Measurements from ENCODE around the gene BZW2. TPM values are rescaled to one million over a fixed set of nuclear protein-coding genes. Genes with fewer than 3 reads are reported as not detected.

Gene BZW2
- total and polyA plus RNA-seq, 2 experiments from 2014 or later, result 72.1 to 96.7 TPM

DNA sequence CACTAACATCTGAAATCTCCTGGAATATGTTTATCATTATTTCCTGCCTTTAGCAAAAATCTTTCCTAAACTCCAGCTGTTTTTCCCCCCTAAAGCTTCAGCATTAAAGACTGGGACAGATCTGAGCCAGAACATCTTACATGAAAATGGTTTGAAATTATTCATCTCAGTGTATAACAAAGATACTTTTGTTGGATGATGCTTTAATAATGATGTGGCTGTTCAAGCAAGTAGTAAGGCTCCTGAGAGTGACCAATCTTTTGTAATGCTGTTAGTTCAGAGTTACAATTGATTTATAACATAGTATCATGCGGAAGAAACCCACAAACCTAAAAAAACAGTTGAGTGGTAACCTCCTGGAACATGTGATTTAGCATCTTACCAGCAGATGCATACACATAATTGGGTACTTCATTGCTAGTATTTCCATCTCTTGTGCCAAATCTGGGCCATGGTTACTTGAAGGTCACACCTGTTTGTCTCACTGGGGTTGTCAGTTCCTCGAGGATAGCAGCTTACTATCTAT, 1.5 kb downstream of the BZW2 start:
- H3K9me2 ChIP-seq (replicated peaks; ENCODE audit: insufficient read depth), result no peaks in the 10 kb centered on the region
- peaks cover 37% of the 10 kb centered on the region for H4K20me1 ChIP-seq (ENCODE audit: insufficient read depth, poor library complexity, severe bottlenecking)
- no peaks in the 10 kb centered on the region for H3K27me3 ChIP-seq
- H3K36me3 ChIP-seq (replicated peaks; ENCODE audit: insufficient read depth, low read depth), result no peaks in the 10 kb centered on the region
- peak overlapping the region; percentile 54 for H3K4me3 ChIP-seq
- 56% methylated on average over 2 of the region's 2 CpGs for WGBS (ENCODE audit: low lambda C conversion rate, missing lambda C conversion rate)
- peaks cover 24% of the 10 kb centered on the region for H3K4me1 ChIP-seq (ENCODE audit: insufficient read depth)
- no peak for TF ChIP-seq EZH2 (IDR thresholded peaks at IDR 0.05; ENCODE audit: borderline replicate concordance)
- peaks cover 86% of the 10 kb centered on the region for H3K79me2 ChIP-seq
- H2AFZ ChIP-seq, result no peak overlapping the region
- H3K9me3 ChIP-seq (ENCODE audit: low read depth), result no peaks in the 10 kb centered on the region
- no peak for DNase-seq (ENCODE audit: low spot score)
- peak overlapping the region; percentile 95 for H3K27ac ChIP-seq
- H3K4me2 ChIP-seq, result peak overlapping the region; percentile 72

DNA sequence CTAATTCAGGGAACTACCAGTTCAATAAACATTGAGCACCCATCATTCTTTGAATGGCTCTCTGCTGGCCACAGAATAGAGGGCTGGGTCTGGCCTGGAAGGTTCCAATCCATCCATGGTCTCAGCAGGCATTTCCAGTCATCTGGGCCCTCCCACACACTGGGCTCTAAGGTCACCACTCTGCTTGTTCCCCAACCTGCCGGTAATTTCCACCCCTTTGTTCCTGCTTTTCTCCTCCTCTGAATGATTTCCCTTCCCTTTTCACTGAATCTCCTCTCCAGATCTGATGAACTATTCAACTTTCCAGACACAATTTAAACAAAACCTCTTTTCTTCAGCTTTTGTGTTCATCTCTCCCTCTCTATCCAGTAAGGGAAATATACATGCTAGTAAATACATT, 2.6 kb downstream of the BZW2 start:
- no peaks in the 10 kb centered on the region for H3K27me3 ChIP-seq
- H3K4me2 ChIP-seq, result peak overlapping the region; percentile 72
- peaks cover 37% of the 10 kb centered on the region for H4K20me1 ChIP-seq (ENCODE audit: insufficient read depth, poor library complexity, severe bottlenecking)
- no peaks in the 10 kb centered on the region for H3K9me3 ChIP-seq (ENCODE audit: low read depth)
- 33% methylated on average over 1 of the region's 1 CpG for WGBS (ENCODE audit: low lambda C conversion rate, missing lambda C conversion rate)
- DNase-seq (ENCODE audit: low spot score), result no peak
- TF ChIP-seq, protein P1, sequence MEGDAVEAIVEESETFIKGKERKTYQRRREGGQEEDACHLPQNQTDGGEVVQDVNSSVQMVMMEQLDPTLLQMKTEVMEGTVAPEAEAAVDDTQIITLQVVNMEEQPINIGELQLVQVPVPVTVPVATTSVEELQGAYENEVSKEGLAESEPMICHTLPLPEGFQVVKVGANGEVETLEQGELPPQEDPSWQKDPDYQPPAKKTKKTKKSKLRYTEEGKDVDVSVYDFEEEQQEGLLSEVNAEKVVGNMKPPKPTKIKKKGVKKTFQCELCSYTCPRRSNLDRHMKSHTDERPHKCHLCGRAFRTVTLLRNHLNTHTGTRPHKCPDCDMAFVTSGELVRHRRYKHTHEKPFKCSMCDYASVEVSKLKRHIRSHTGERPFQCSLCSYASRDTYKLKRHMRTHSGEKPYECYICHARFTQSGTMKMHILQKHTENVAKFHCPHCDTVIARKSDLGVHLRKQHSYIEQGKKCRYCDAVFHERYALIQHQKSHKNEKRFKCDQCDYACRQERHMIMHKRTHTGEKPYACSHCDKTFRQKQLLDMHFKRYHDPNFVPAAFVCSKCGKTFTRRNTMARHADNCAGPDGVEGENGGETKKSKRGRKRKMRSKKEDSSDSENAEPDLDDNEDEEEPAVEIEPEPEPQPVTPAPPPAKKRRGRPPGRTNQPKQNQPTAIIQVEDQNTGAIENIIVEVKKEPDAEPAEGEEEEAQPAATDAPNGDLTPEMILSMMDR (IDR thresholded peaks at IDR 0.05; ENCODE audit: poor library complexity), result no peak
- TF ChIP-seq EZH2 (IDR thresholded peaks at IDR 0.05; ENCODE audit: borderline replicate concordance) (no peak), EZH2phosphoT487 (IDR thresholded peaks at IDR 0.05; ENCODE audit: low read depth, severe bottlenecking, unreplicated experiment) (no peak)
- H3K4me1 ChIP-seq (ENCODE audit: insufficient read depth), result peaks cover 14% of the 10 kb centered on the region
- H3K36me3 ChIP-seq (replicated peaks; ENCODE audit: insufficient read depth, low read depth), result no peaks in the 10 kb centered on the region
- peak overlapping the region; percentile 35 for H3K27ac ChIP-seq
- H3K79me2 ChIP-seq, result peaks cover 86% of the 10 kb centered on the region
- H3K4me3 ChIP-seq, result no peak overlapping the region
- H3K9me2 ChIP-seq (replicated peaks; ENCODE audit: insufficient read depth), result no peaks in the 10 kb centered on the region
- H2AFZ ChIP-seq, result no peak overlapping the region

DNA sequence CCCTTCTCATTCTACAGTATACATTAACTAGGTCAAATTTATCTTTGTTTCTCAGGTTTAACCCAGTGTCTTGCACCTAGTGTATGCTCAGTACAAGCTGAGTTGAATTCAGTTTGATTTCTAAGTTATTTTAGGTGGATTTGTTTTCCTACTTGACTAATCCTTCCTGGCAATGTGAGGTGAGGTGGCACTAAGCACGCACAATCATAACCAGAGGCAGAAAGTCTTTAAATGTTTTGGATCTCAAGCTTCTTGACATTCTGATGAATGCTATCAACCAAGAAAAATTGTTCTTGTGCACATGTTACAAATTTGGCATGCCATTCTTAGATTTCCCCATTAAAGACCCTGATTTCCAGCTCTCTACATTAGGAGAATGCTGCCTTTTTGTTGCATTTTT, 3.2 kb downstream of the BZW2 start:
- Histone ChIP-seq H3K4me2 (peak overlapping the region; percentile 72), H4K20me1 (ENCODE audit: insufficient read depth, poor library complexity, severe bottlenecking) (peaks cover 37% of the 10 kb centered on the region)

DNA sequence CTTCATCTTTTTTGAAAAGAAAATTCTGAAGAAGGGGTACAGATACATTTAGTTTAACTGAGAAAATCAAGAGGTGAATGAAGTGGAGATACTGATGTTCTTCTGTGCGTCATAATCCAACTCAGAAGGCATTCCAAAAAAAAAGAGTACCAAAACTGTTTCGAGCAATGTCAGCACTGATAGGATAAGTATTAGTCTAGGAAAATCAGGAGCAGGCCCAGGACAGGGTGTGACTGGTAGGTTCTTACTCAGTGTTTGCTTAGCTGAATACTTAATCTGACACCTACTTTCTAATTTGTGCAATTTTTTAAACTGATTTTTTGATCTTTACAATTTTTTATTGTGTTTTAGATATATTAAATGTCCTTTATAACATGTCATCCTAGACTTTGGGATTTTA, 4.3 kb downstream of the BZW2 start:
- Histone ChIP-seq H3K27me3 (no peaks in the 10 kb centered on the region), H2AFZ (no peak overlapping the region), H3K27ac (no peak overlapping the region), H3K4me1 (ENCODE audit: insufficient read depth) (peaks cover 9% of the 10 kb centered on the region), H3K4me3 (no peak overlapping the region), H3K36me3 (replicated peaks; ENCODE audit: insufficient read depth, low read depth) (no peaks in the 10 kb centered on the region), H4K20me1 (ENCODE audit: insufficient read depth, poor library complexity, severe bottlenecking) (peaks cover 37% of the 10 kb centered on the region), H3K9me2 (replicated peaks; ENCODE audit: insufficient read depth) (no peaks in the 10 kb centered on the region), H3K9me3 (ENCODE audit: low read depth) (no peaks in the 10 kb centered on the region), H3K4me2 (peak overlapping the region; percentile 32), H3K79me2 (peaks cover 92% of the 10 kb centered on the region)
- DNase-seq (ENCODE audit: low spot score), result no peak
- WGBS (ENCODE audit: low lambda C conversion rate, missing lambda C conversion rate), result 69% methylated on average over 2 of the region's 2 CpGs
- TF ChIP-seq, protein P1 (IDR thresholded peaks at IDR 0.05; ENCODE audit: poor library complexity), result no peak
- TF ChIP-seq EZH2 (IDR thresholded peaks at IDR 0.05; ENCODE audit: borderline replicate concordance) (no peak), EZH2phosphoT487 (IDR thresholded peaks at IDR 0.05; ENCODE audit: low read depth, severe bottlenecking, unreplicated experiment) (no peak)

More for the DNA sequence above, 3.2 kb downstream of the BZW2 start:
- Histone ChIP-seq H3K36me3 (replicated peaks; ENCODE audit: insufficient read depth, low read depth) (no peaks in the 10 kb centered on the region), H2AFZ (no peak overlapping the region), H3K27ac (no peak overlapping the region), H3K4me1 (ENCODE audit: insufficient read depth) (peaks cover 9% of the 10 kb centered on the region), H3K79me2 (peaks cover 86% of the 10 kb centered on the region), H3K27me3 (no peaks in the 10 kb centered on the region), H3K9me3 (ENCODE audit: low read depth) (no peaks in the 10 kb centered on the region), H3K9me2 (replicated peaks; ENCODE audit: insufficient read depth) (no peaks in the 10 kb centered on the region), H3K4me3 (no peak overlapping the region)
- 83% methylated on average over 1 of the region's 1 CpG for WGBS (ENCODE audit: low lambda C conversion rate, missing lambda C conversion rate)
- TF ChIP-seq, protein P1 (IDR thresholded peaks at IDR 0.05; ENCODE audit: poor library complexity), result no peak
- TF ChIP-seq EZH2 (IDR thresholded peaks at IDR 0.05; ENCODE audit: borderline replicate concordance), result no peak
- no peak for TF ChIP-seq EZH2phosphoT487 (IDR thresholded peaks at IDR 0.05; ENCODE audit: low read depth, severe bottlenecking, unreplicated experiment)
- no peak for DNase-seq (ENCODE audit: low spot score)

Measured in hepatocyte (in vitro differentiated cells).